ENCODE measurements around the gene ISLR.

- no peak for TF ChIP-seq CTCF (IDR thresholded peaks at IDR 0.05)
- TF ChIP-seq EP300 (IDR thresholded peaks at IDR 0.05): no peak
- no peak for TF ChIP-seq POLR2AphosphoS5 (IDR thresholded peaks at IDR 0.05)
- TF ChIP-seq POLR2A (IDR thresholded peaks at IDR 0.05; ENCODE audit: low read depth): no peak
Measured at GRCh38 chr15:74221399-74222239, 48.1 kb downstream of the ISLR start.

Data from esophagus muscularis mucosa (tissue), 4 donors.